ENCODE results near the gene SGMS2.

SGMS2 gene

GRCh38 chr4:107824350-107825071 lies at the start of gene SGMS2:
Gene SGMS2, plus strand, starts transcription at chr4:107824932. Its CDS starts 70,622 bp downstream, at chr4:107895554.
- no peak for TF ChIP-seq CTCF (conservative IDR thresholded peaks at IDR 0.05; ENCODE audit: low read depth)
- DNase-seq (ENCODE audit: low spot score), result peak; percentile 91
- peak within 1 kb of the TSS; percentile 97 for H3K27ac ChIP-seq
- POLR2A ChIA-PET (ENCODE audit: low non-redundant PET), result no interaction called here
- CTCF ChIA-PET, result interaction anchor here (0.5 to 0.7 kb wide), 3 partner anchors 66 to 1923 kb away, joined by 3 to 10 read pairs (median 4); no protein-coding TSS in a partner anchor

GRCh38 chr4:107777890-107778289 lies 46.8 kb upstream of the SGMS2 start:
- no peak for DNase-seq (ENCODE audit: low spot score)
- CTCF ChIA-PET, result no interaction called here
- POLR2A ChIA-PET (ENCODE audit: low non-redundant PET), result no interaction called here
- no peak overlapping the region for H3K27ac ChIP-seq
- no peak for TF ChIP-seq CTCF (conservative IDR thresholded peaks at IDR 0.05; ENCODE audit: low read depth)

- no peak overlapping the region for H3K27ac ChIP-seq
- ChIA-PET POLR2A (ENCODE audit: low non-redundant PET) (no interaction called here), CTCF (no interaction called here)
- DNase-seq (ENCODE audit: low spot score), result no peak
- no peak for TF ChIP-seq CTCF (conservative IDR thresholded peaks at IDR 0.05; ENCODE audit: low read depth)
Observed at GRCh38 chr4:107778784-107779530, 45.8 kb upstream of the SGMS2 start.

GRCh38 chr4:107780665-107781064 lies 44.1 kb upstream of the SGMS2 start:
- H3K27ac ChIP-seq, result no peak overlapping the region
- POLR2A ChIA-PET (ENCODE audit: low non-redundant PET), result no interaction called here
- CTCF ChIA-PET, result no interaction called here
- DNase-seq (ENCODE audit: low spot score), result no peak
- TF ChIP-seq CTCF (conservative IDR thresholded peaks at IDR 0.05; ENCODE audit: low read depth), result no peak

- POLR2A ChIA-PET (ENCODE audit: low non-redundant PET), result no interaction called here
- CTCF ChIA-PET, result no interaction called here
- TF ChIP-seq CTCF (conservative IDR thresholded peaks at IDR 0.05; ENCODE audit: low read depth), result no peak
- no peak for DNase-seq (ENCODE audit: low spot score)
- no peak overlapping the region for H3K27ac ChIP-seq
Observed at GRCh38 chr4:107791902-107792301, 32.8 kb upstream of the SGMS2 start.

- POLR2A ChIA-PET (ENCODE audit: low non-redundant PET), result no interaction called here
- no peak for TF ChIP-seq CTCF (conservative IDR thresholded peaks at IDR 0.05; ENCODE audit: low read depth)
- no peak overlapping the region for H3K27ac ChIP-seq
- DNase-seq (ENCODE audit: low spot score), result no peak
- CTCF ChIA-PET, result no interaction called here
Observed at GRCh38 chr4:107792711-107793110, 32.0 kb upstream of the SGMS2 start.
